HL-60 (cell line): ENCODE results near the gene KIAA1549.

Source experiments
- DNase-seq, 2 experiments: peaks; one replicate each; pipeline ENCODE4 v3.0.0-alpha.2; 2010 to 2020; ENCODE audit warnings: low read depth in 1 of 2, low spot score in 1 of 2
- H3K27ac ChIP-seq: fragments of 250-450 bp; sonication (Bioruptor Pico); replicated peaks from 2 replicates; pipeline ENCODE4 v1.5.1; 2020; ENCODE audit warnings: mild to moderate bottlenecking, moderate library complexity
- H3K27me3 ChIP-seq: fragments of 250-450 bp; sonication (Bioruptor Pico); 2 replicates; pipeline ENCODE4 v1.5.1; 2021; ENCODE audit warnings: mild to moderate bottlenecking, moderate library complexity; ENCODE audit not compliant: insufficient read depth, poor library complexity, severe bottlenecking
- H3K4me3 ChIP-seq: replicated peaks from 2 replicates; pipeline ENCODE4 v1.5.1; 2011; ENCODE audit warnings: mild to moderate bottlenecking, control low read depth, low read length; ENCODE audit not compliant: insufficient read depth
- GABPA ChIP-seq: IDR thresholded peaks from 2 replicates; pipeline ENCODE4 v1.6.1; 2012; ENCODE audit warnings: low read depth
- POLR2AphosphoS5 ChIP-seq: IDR thresholded peaks from 2 replicates; pipeline ENCODE4 v1.6.1; 2012; ENCODE audit warnings: low read depth
- SPI1 ChIP-seq: IDR thresholded peaks from 2 replicates; pipeline ENCODE4 v1.6.1; 2012; ENCODE audit warnings: low read depth, mild to moderate bottlenecking, borderline replicate concordance
- TF ChIP-seq, protein P1 (sequence below): IDR thresholded peaks from one replicate; pipeline ENCODE4 v1.5.1; 2011; ENCODE audit warnings: low read length, control low read depth, inconsistent platforms; ENCODE audit not compliant: insufficient read depth
- TF ChIP-seq, protein P2 (sequence below): IDR thresholded peaks from 2 replicates; pipeline ENCODE4 v1.6.1; 2012; ENCODE audit warnings: low read depth; ENCODE audit not compliant: insufficient replicate concordance

Gene KIAA1549

DNA sequence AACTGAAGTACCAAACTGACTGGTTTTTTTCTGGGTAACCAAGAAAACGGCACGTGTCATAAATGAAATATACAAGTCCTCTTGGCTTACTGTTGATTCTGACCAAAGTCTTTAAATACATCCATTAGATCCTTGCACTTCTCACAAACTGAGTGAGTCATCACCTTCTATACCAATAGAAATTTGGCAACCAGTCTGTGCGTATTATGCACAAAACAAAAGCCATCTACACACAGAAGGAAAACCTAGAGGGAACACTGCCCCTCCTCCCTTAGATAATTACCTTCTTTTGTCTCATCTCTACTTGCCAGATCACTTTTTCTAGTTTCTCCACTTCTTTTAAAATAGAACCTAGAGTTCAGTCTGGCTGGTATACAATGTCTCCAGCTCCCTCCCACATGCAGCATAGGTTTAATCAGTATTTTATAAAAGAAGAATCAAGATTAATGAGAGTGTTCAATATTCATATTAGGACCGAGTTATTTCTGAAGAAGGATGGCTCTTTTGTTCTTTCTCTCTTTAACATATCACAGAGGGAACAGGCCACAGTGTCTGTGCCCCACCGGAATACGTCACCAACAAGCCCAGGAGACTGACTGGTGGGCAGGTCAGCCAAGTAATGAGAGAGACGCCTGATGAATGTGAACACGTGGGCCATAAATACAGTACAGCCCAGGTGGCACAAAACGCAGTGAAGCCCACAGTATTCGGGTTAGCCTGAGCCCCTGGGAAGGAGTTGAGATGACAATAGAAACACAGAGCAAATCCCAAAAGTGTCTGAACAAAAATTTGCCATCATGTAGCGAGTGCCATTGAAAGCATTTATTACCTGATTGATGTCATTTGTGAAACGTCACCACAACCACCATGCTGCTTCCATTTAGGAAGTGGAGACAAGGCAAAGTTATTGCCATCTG lies 91.3 kb downstream of the KIAA1549 start:
- no peak for DNase-seq
- H3K4me3 ChIP-seq, result no peak overlapping the region
- no peak for TF ChIP-seq SPI1
- TF ChIP-seq, protein P1, sequence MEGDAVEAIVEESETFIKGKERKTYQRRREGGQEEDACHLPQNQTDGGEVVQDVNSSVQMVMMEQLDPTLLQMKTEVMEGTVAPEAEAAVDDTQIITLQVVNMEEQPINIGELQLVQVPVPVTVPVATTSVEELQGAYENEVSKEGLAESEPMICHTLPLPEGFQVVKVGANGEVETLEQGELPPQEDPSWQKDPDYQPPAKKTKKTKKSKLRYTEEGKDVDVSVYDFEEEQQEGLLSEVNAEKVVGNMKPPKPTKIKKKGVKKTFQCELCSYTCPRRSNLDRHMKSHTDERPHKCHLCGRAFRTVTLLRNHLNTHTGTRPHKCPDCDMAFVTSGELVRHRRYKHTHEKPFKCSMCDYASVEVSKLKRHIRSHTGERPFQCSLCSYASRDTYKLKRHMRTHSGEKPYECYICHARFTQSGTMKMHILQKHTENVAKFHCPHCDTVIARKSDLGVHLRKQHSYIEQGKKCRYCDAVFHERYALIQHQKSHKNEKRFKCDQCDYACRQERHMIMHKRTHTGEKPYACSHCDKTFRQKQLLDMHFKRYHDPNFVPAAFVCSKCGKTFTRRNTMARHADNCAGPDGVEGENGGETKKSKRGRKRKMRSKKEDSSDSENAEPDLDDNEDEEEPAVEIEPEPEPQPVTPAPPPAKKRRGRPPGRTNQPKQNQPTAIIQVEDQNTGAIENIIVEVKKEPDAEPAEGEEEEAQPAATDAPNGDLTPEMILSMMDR, result no peak
- TF ChIP-seq, protein P2, sequence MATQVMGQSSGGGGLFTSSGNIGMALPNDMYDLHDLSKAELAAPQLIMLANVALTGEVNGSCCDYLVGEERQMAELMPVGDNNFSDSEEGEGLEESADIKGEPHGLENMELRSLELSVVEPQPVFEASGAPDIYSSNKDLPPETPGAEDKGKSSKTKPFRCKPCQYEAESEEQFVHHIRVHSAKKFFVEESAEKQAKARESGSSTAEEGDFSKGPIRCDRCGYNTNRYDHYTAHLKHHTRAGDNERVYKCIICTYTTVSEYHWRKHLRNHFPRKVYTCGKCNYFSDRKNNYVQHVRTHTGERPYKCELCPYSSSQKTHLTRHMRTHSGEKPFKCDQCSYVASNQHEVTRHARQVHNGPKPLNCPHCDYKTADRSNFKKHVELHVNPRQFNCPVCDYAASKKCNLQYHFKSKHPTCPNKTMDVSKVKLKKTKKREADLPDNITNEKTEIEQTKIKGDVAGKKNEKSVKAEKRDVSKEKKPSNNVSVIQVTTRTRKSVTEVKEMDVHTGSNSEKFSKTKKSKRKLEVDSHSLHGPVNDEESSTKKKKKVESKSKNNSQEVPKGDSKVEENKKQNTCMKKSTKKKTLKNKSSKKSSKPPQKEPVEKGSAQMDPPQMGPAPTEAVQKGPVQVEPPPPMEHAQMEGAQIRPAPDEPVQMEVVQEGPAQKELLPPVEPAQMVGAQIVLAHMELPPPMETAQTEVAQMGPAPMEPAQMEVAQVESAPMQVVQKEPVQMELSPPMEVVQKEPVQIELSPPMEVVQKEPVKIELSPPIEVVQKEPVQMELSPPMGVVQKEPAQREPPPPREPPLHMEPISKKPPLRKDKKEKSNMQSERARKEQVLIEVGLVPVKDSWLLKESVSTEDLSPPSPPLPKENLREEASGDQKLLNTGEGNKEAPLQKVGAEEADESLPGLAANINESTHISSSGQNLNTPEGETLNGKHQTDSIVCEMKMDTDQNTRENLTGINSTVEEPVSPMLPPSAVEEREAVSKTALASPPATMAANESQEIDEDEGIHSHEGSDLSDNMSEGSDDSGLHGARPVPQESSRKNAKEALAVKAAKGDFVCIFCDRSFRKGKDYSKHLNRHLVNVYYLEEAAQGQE, result no peak
- TF ChIP-seq POLR2AphosphoS5, result no peak
- TF ChIP-seq GABPA, result no peak
- H3K27me3 ChIP-seq, result no peaks in the 10 kb centered on the region
- H3K27ac ChIP-seq, result no peak overlapping the region

DNA sequence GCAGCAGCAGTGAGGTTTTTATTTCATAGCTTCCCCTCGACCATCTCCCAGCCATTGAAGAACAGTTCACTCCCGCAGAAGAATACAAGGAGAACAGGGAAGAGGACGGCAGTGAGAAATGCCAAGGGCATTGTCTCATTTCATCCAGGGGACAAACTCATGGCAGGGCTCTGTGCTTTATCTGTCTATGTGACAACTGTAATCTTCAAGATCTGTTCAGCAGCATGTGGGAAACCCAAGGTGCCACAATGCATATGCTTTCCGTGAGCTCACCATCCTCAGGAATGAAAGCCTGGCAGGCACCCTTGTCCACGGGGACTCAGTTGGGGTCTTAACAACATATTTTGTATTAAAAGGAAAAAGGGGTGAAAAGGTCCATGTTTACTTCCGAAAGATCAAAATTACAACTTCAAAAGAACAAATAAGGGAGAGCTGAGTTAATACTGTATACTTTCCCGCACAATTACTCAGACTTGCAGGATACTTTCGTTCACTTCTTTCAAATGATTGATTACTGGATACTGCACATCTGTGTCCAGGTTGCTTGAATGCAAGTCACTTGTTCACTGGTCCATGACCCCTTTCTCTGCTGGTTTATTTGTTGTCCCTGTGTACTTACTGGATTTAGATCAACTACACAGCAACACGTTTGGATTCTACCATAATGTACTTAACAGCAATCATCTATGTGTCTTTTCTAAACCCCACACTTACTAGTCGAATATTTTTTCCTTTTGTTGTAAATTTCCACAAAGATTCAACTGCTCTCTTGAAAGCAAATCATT lies 93.1 kb downstream of the KIAA1549 start:
- TF ChIP-seq, protein P2, result no peak
- TF ChIP-seq SPI1 (no peak), GABPA (no peak), POLR2AphosphoS5 (no peak)
- TF ChIP-seq, protein P1, result no peak
- no peaks in the 10 kb centered on the region for H3K27me3 ChIP-seq
- H3K4me3 ChIP-seq, result no peak overlapping the region
- H3K27ac ChIP-seq, result no peak overlapping the region
- DNase-seq, result no peak

DNA sequence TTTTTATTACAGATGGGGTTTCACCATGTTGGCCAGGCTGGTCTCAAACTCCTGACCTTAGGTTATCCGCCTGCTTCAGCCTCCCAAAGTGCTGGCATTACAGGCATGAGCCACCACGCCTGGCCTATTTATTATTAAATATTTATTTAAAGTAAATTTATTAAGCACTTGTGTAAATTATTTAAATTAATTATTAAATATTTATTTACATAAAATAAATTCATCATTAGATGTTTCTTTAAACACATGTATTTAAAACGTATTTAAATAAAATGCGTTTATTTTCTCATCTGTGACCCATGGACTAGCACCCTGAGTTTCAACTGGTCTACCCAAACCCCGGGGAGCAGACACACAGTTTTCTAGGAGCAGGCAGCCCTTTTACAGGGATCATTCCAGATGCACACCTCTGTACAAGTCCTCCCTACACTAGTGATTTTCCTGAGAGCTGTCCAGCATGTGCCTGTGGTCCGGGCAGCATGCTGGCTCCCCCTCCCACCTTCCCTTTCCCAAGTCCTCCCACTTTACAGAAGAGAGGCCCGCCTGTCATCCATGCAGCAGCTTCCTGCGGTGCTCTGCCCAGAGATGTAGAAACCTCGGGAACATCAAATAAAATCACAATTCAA lies 94.0 kb downstream of the KIAA1549 start:
- Histone ChIP-seq H3K27me3 (no peaks in the 10 kb centered on the region), H3K27ac (no peak overlapping the region), H3K4me3 (no peak overlapping the region)
- no peak for DNase-seq
- TF ChIP-seq, protein P2, result no peak
- TF ChIP-seq SPI1, result no peak
- no peak for TF ChIP-seq GABPA
- TF ChIP-seq, protein P1, result no peak
- TF ChIP-seq POLR2AphosphoS5, result no peak
